Breast epithelium (tissue), 4 donors: ENCODE results near the gene KAT2B. TPM values are rescaled to one million over a fixed set of nuclear protein-coding genes. Genes with fewer than 3 reads are reported as not detected.
A peak's percentile ranks its signal among the peaks of the same experiment; 100 is the strongest.

ENCODE experiments used
- DNase-seq, 2 donors: peaks; one replicate each; pipeline ENCODE4 v3.0.0-alpha.2; 2019; ENCODE audit warnings: low spot score in 2 of 2
- H3K27ac ChIP-seq, 2 donors: fragments of 200-600 bp; sonication (generic) in 1 of 2; one replicate each; pipeline ENCODE4 v1.5.1; 2016 to 2019; ENCODE audit warnings: mild to moderate bottlenecking in 1 of 2
- H3K27me3 ChIP-seq, 2 donors: fragments of 200-600 bp; sonication (generic) in 1 of 2; one replicate each; pipeline versions ENCODE4 v1.5.1 to v1.6.0; 2017 to 2019; ENCODE audit warnings: control low read depth in 1 of 2, mild to moderate bottlenecking in 1 of 2
- H3K36me3 ChIP-seq: fragments of 200-600 bp; one replicate; pipeline ENCODE4 v1.5.1; 2019
- H3K4me1 ChIP-seq, 2 donors: fragments of 200-600 bp; sonication (generic); one replicate each; pipeline ENCODE4 v1.5.1; 2016 to 2019; ENCODE audit warnings: control low read depth in 1 of 2
- H3K4me3 ChIP-seq, 3 donors: fragments of 200-600 bp; sonication (generic); 1 replicate in 2 of 3; 2 replicates in 1 of 3; pipeline ENCODE4 v1.5.1; 2016 to 2019; ENCODE audit warnings: mild to moderate bottlenecking in 3 of 3, moderate library complexity in 2 of 3
- H3K9me3 ChIP-seq, 2 donors: fragments of 200-600 bp; sonication (generic) in 1 of 2; one replicate each; pipeline ENCODE4 v1.5.1; 2016 to 2019; ENCODE audit warnings: control low read depth in 1 of 2
- POLR2A ChIP-seq: fragments of 450-650 bp; IDR thresholded peaks from one replicate; pipeline ENCODE4 v1.6.1; 2016; ENCODE audit warnings: antibody characterized with exemption, mild to moderate bottlenecking, moderate library complexity
- POLR2AphosphoS5 ChIP-seq, 3 donors: sonication (generic); formaldehyde crosslinking; IDR thresholded peaks; one replicate each; pipeline ENCODE4 v1.6.1; 2017; ENCODE audit warnings: antibody characterized with exemption in 3 of 3
- intact Hi-C: fragments of 100-400 bp; cut with DNase I; formaldehyde crosslinking; loops from one replicate; pipeline ENCODE4 v1.15.1; 2023; ENCODE audit warnings: low total_unique reads
- total RNA-seq, 3 donors: library from RNA; depleted of rRNA; stranded (reverse); fragments of >200 nt; gene quantifications; one replicate each; pipeline ENCODE4 v1.1.0, GENCODE V29; 2016
- TF ChIP-seq, protein P1 (sequence below), 3 donors: fragments of 450-650 bp; IDR thresholded peaks; one replicate each; pipeline ENCODE4 v1.5.1; 2016 to 2017; ENCODE audit warnings: antibody characterized with exemption in 3 of 3, mild to moderate bottlenecking in 3 of 3, moderate library complexity in 3 of 3

The KAT2B gene
- total RNA-seq, 3 donors from 2014 or later = 22.6 to 34.7 (median 34.0) TPM

DNA sequence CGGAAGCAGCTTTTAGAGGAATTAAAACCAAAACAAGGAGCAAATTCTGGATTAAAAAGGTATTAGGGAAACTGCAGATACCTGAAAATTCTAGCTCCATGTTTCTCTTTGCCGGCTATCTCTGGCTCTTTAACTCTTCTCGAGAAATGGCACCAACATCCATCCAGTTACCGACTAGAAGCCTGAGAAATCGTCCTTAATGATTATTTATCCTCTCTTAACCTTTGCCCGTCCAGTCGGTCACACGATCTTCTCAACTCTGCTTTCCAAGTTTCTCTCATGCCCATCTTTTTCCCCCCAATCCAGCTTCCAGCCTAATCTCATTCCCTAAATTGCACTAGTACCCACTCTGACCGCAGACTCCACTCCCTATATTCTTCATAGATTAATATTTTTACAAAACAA lies 146.4 kb downstream of the KAT2B start:
- TF ChIP-seq POLR2A (no peak), POLR2AphosphoS5 (IDR thresholded peaks at IDR 0.05) (no peak)
- TF ChIP-seq, protein P1, sequence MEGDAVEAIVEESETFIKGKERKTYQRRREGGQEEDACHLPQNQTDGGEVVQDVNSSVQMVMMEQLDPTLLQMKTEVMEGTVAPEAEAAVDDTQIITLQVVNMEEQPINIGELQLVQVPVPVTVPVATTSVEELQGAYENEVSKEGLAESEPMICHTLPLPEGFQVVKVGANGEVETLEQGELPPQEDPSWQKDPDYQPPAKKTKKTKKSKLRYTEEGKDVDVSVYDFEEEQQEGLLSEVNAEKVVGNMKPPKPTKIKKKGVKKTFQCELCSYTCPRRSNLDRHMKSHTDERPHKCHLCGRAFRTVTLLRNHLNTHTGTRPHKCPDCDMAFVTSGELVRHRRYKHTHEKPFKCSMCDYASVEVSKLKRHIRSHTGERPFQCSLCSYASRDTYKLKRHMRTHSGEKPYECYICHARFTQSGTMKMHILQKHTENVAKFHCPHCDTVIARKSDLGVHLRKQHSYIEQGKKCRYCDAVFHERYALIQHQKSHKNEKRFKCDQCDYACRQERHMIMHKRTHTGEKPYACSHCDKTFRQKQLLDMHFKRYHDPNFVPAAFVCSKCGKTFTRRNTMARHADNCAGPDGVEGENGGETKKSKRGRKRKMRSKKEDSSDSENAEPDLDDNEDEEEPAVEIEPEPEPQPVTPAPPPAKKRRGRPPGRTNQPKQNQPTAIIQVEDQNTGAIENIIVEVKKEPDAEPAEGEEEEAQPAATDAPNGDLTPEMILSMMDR (IDR thresholded peaks at IDR 0.05) = no peak
- peak overlapping the region; percentile 94 to 97 for H3K27ac ChIP-seq
- H3K27me3 ChIP-seq = no peaks in the 10 kb centered on the region
- no peaks in the 10 kb centered on the region for H3K36me3 ChIP-seq
- peak overlapping the region; percentile 61 to 77 (median 70) for H3K4me3 ChIP-seq
- no peaks in the 10 kb centered on the region for H3K9me3 ChIP-seq
- no peaks in the 10 kb centered on the region for H3K4me1 ChIP-seq
- DNase-seq = no peak
- intact Hi-C loops = no loop called here

DNA sequence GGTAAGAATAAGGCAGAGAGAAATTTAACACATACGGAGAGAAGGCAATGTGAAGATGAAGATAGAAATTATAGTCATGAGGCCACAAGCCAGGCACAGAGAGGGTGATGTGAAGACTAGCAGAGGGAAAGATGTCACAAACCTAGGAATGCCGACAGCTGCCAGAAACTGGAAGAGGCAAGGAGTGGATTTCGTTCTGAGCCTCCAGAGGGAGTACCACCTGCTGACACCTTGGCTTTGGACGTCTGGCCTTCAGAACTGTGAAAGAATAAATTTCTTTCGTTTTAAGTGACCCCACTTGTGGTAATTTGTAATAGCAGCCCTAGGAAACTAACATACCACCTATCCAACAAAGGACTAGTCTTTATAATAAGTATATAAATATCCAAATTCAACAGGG lies 150.7 kb downstream of the KAT2B start:
- Histone ChIP-seq H3K27me3 (no peaks in the 10 kb centered on the region), H3K4me1 (no peaks in the 10 kb centered on the region), H3K27ac (no peak overlapping the region), H3K4me3 (no peak overlapping the region), H3K36me3 (no peaks in the 10 kb centered on the region), H3K9me3 (no peaks in the 10 kb centered on the region)
- intact Hi-C loops = no loop called here
- DNase-seq = no peak
- TF ChIP-seq POLR2AphosphoS5 (IDR thresholded peaks at IDR 0.05) (no peak), POLR2A (no peak)
- TF ChIP-seq, protein P1 (IDR thresholded peaks at IDR 0.05) = no peak

DNA sequence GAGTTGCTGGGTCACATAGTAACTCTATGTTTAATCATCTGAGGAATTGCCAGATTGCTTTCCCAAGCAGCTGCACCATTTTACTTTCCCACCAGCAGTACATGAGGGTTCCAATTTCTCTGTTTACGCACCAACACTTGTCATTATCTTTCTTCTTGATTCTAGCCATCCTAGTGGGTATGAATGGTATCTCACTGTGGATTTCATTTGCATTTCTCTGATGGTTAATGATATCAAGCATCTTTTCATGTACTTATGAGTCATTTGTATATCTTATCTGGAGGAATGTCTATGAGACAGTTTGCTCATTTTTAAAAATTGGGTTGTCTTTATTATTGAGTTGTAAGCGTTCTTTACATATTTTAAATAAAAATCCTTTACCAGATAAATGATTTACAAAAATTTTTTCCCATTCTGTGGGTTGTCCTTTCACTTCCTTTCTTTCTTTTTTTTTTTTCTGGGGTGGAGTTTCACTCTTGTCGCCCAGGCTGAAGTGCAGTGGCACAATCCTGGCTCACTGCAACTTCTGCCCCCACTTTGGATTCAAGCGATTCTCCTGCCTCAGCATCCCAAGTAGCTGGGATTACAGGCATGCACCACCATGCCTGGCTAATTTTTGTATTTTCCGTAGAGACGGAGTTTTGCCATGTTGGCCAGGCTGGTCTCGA lies 154.7 kb downstream of the KAT2B start:
- no peaks in the 10 kb centered on the region for H3K27me3 ChIP-seq
- intact Hi-C loops = no loop called here
- H3K4me3 ChIP-seq = no peak overlapping the region
- H3K27ac ChIP-seq = no peak overlapping the region
- no peaks in the 10 kb centered on the region for H3K4me1 ChIP-seq
- H3K36me3 ChIP-seq = no peaks in the 10 kb centered on the region
- TF ChIP-seq POLR2AphosphoS5 (IDR thresholded peaks at IDR 0.05) (no peak), POLR2A (no peak)
- TF ChIP-seq, protein P1 (IDR thresholded peaks at IDR 0.05) = no peak
- no peaks in the 10 kb centered on the region for H3K9me3 ChIP-seq
- DNase-seq = no peak

DNA sequence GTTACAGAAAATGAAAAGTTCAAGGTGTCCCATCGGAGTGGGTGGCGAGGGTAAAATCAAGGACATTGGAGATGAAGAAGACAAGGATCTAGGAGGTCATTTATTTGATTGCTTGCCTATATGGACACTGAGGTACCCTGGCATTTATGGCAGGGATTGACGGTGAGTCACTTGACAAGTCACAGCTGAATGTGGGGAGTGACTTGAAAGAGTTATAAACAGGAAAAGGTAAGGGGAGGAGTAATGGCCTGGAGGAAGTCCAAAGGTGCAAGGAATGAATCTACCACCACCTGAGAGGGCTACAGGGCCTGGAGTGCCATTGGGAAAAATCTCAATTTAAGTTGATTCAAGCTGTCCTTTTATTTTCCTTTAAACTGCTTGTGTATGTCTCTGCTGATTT lies 157.5 kb downstream of the KAT2B start:
- no peaks in the 10 kb centered on the region for H3K4me1 ChIP-seq
- no peak for DNase-seq
- no peaks in the 10 kb centered on the region for H3K27me3 ChIP-seq
- intact Hi-C loops = no loop called here
- TF ChIP-seq, protein P1 (IDR thresholded peaks at IDR 0.05) = no peak
- TF ChIP-seq POLR2A = no peak
- TF ChIP-seq POLR2AphosphoS5 (IDR thresholded peaks at IDR 0.05) = no peak
- H3K27ac ChIP-seq = no peak overlapping the region
- H3K36me3 ChIP-seq = no peaks in the 10 kb centered on the region
- no peak overlapping the region for H3K4me3 ChIP-seq
- H3K9me3 ChIP-seq = no peaks in the 10 kb centered on the region

DNA sequence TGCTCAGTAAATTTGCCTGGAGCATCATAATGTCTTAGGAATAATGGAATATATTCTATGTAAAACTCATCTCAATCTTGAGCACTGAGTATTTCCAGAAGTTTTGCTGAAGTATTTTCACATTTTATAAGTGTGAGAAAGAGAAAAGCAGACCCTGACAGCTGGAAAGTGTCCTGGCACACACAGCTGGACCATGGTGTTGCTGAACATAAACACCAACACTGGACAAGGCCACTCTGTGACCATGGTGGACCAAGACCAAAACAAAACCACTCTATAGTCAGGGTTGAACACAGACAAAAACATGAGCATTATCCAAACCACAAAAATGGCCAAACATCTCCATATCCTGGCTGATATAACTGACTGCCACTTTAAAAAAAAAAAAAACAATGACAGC lies 160.9 kb downstream of the KAT2B start:
- Histone ChIP-seq H3K27ac (no peak overlapping the region), H3K4me1 (no peaks in the 10 kb centered on the region), H3K4me3 (no peak overlapping the region), H3K36me3 (no peaks in the 10 kb centered on the region), H3K27me3 (no peaks in the 10 kb centered on the region), H3K9me3 (no peaks in the 10 kb centered on the region)
- TF ChIP-seq, protein P1 (IDR thresholded peaks at IDR 0.05) = no peak
- TF ChIP-seq POLR2A = no peak
- no peak for TF ChIP-seq POLR2AphosphoS5 (IDR thresholded peaks at IDR 0.05)
- no peak for DNase-seq
- intact Hi-C loops = no loop called here

Other genes starting within 250 kb of the KAT2B start
- gene EFHB, start 106.2 kb upstream of the KAT2B start, total RNA-seq = 1 to 10 TPM in 2 of 3 donors, not detected in 1; 1.3 to 2.6 TPM
- 10 to 100 TPM; 72.8 to 97.2 (median 82.9) TPM for gene RAB5A, start 93.3 kb upstream of the KAT2B start, total RNA-seq
- not detected for gene PP2D1, start 28.2 kb upstream of the KAT2B start, total RNA-seq
- 1 to 10 TPM in 1 of 3 donors, under 1 TPM in 1, not detected in 1; 0.80 to 1.5 TPM for gene SGO1, start 145.8 kb downstream of the KAT2B start, total RNA-seq